ENCODE measurements around the gene NNMT. TPM values are rescaled to one million over a fixed set of nuclear protein-coding genes. Genes with fewer than 3 reads are reported as not detected.

NNMT gene
- total and polyA plus RNA-seq, 8 donors: 4.8 to 139 (median 61.9) TPM

DNA sequence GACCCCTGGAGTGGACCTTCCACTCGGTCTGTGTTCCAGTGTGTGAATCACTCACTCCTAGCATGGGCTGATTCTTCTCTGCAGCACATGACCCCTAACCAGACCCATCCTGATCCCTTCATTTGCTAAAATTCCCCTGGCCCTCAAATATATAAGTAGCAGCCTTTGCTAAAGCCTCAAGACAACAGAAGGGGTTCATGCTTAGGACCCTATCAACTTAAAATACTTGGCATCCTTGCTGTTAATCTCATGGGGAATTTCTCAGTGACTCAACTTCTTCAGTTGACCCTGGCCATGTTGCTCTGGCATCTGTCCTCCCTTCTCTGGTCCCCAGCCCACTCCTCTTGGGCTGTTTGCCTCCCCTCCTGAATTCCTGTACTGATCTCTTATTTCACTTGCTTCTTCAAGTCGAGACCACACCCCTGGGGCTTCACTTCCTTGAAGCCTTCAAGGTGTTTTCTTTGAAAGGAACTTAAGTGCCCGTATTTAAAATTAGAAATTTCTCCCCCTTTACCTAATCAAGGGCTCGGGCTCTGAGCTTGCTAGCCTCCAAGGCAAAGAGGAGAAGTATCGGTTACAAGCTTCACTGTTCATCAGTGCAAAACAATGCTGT, 23.6 kb downstream of the NNMT start:
- FAIRE-seq: no peak
- intact Hi-C loops (cut with DNase I): no loop called here
- no peaks in the 10 kb centered on the region for H3K27me3 ChIP-seq
- DNase-seq: no peak
- no peaks in the 10 kb centered on the region for H3K36me3 ChIP-seq
- 60 to 62% methylated on average over 5 of the region's 5 CpGs for WGBS, 2 donors
- ATAC-seq: no peak
- TF ChIP-seq, protein P1, sequence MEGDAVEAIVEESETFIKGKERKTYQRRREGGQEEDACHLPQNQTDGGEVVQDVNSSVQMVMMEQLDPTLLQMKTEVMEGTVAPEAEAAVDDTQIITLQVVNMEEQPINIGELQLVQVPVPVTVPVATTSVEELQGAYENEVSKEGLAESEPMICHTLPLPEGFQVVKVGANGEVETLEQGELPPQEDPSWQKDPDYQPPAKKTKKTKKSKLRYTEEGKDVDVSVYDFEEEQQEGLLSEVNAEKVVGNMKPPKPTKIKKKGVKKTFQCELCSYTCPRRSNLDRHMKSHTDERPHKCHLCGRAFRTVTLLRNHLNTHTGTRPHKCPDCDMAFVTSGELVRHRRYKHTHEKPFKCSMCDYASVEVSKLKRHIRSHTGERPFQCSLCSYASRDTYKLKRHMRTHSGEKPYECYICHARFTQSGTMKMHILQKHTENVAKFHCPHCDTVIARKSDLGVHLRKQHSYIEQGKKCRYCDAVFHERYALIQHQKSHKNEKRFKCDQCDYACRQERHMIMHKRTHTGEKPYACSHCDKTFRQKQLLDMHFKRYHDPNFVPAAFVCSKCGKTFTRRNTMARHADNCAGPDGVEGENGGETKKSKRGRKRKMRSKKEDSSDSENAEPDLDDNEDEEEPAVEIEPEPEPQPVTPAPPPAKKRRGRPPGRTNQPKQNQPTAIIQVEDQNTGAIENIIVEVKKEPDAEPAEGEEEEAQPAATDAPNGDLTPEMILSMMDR (IDR thresholded peaks at IDR 0.05): no peak
- H3K4me3 ChIP-seq: no peak overlapping the region
- H3K9me3 ChIP-seq: no peaks in the 10 kb centered on the region
- H3K27ac ChIP-seq: no peak overlapping the region
- peaks cover 0 to 14% (median 10%) of the 10 kb centered on the region in 3 donors for H3K4me1 ChIP-seq

DNA sequence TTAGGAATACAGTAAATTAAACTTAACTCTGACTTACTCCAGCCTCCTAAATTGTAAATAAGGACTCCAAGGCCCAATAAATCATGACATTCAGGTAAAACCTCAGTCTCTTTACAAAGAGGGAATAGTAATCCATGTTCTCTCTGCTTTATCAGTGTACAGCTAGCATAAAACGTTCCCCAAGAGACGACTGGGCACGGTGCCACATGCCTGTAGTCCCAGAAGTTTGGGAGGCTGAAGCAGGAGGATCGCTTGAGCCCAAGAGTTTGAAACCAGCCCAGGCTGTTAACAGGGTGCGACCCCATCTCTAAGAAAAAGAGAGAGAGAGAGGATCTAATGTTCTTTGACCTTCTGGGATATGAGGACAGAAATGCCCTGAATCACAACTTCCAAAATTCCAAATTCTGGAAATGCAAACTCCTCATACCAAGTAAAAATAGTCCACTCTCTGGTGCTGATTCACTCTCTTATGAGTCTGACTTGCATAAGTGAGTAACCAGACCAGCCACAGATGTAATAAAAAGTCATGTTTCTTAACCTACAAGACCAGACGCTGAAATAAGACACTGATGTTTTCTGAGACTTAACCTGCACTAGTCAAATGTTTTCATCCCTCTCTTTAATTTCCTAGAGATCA, 25.5 kb downstream of the NNMT start:
- TF ChIP-seq, protein P1 (IDR thresholded peaks at IDR 0.05): no peak
- intact Hi-C loops (cut with DNase I): no loop called here
- Histone ChIP-seq H3K4me1 (no peaks in the 10 kb centered on the region), H3K36me3 (no peaks in the 10 kb centered on the region), H3K4me3 (no peak overlapping the region), H3K9me3 (no peaks in the 10 kb centered on the region), H3K27me3 (no peaks in the 10 kb centered on the region), H3K27ac (no peak overlapping the region)
- ATAC-seq: peak in 2 of 4 donors; percentile 15 to 47
- no peak for FAIRE-seq
- 48 to 65% methylated on average over 6 of the region's 6 CpGs for WGBS, 2 donors
- peak in 1 of 6 donors; percentile 27 for DNase-seq

DNA sequence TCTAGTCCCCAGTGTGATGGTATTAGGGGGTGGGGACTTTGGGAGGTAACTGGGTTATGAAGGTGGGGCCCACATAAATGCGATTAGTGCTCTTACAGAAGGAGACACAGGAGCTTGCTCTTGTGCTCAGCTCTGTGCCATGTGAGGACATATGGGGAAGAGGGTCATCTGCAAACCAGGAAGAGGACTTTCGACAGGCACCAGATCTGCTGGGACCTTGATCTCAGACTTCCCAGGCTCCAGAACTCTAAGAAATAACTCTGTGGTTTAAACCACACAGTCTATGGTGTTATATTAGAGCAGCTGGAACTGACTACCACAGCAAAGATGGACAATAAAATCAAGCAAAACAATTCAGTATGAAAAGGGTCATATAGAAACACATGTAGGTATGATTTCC, 26.7 kb downstream of the NNMT start:
- Histone ChIP-seq H3K9me3 (no peaks in the 10 kb centered on the region), H3K36me3 (no peaks in the 10 kb centered on the region), H3K4me3 (no peak overlapping the region), H3K27ac (no peak overlapping the region), H3K27me3 (no peaks in the 10 kb centered on the region), H3K4me1 (no peaks in the 10 kb centered on the region)
- ATAC-seq: no peak
- WGBS, 2 donors: 80 to 94% methylated on average over 2 of the region's 2 CpGs
- intact Hi-C loops (cut with DNase I): no loop called here
- TF ChIP-seq, protein P1 (IDR thresholded peaks at IDR 0.05): no peak
- no peak for DNase-seq
- FAIRE-seq: no peak

DNA sequence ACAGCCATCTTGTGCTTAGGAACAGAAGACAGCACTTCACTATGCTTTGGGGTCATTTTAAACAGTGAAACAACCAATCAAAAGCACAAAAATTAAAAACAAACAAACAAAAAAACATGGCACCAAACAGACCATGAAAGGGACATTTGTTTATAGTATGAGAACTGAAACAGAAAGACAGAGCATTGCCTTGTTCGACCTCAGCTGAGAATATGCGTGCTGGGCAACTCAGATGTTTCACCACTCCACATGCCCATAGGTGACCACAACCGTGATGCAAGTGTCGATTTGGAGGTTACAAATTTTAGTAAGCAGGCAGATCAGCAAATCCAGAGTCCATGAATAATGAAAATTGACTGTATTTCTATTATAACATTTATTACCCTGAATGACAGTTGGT, 30.0 kb downstream of the NNMT start:
- no peaks in the 10 kb centered on the region for H3K36me3 ChIP-seq
- no peaks in the 10 kb centered on the region for H3K4me1 ChIP-seq
- peaks cover 0 to 6% (median 0%) of the 10 kb centered on the region in 4 donors for H3K9me3 ChIP-seq
- FAIRE-seq: no peak
- WGBS, 2 donors: 66 to 86% methylated on average over 4 of the region's 4 CpGs
- no peak for DNase-seq
- no peaks in the 10 kb centered on the region for H3K27me3 ChIP-seq
- intact Hi-C loops (cut with DNase I): no loop called here
- H3K4me3 ChIP-seq: no peak overlapping the region
- TF ChIP-seq, protein P1 (IDR thresholded peaks at IDR 0.05): no peak
- no peak for ATAC-seq
- H3K27ac ChIP-seq: no peak overlapping the region

DNA sequence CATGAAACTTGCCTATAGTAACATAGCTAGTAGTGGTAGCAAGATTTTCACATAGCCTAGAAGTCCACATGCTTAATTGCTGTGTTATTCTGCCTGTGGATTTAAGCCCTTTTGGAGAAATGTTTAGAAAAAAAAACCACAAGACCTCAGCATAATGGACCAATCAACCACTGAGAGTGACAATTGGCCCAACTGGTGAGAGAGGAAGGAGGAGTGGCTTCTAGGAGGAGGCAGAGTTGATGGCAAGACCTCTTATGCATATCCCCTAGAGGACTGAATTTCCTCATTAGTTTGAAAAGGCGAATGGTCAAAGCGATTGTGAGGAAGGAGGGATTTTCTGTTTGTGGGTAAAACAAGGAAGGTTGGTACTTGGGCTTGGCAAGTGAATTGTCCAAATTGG, 30.6 kb downstream of the NNMT start:
- intact Hi-C loops (cut with DNase I): no loop called here
- 78 to 87% methylated on average over 2 of the region's 2 CpGs for WGBS, 2 donors
- Histone ChIP-seq H3K4me1 (no peaks in the 10 kb centered on the region), H3K27ac (no peak overlapping the region), H3K4me3 (no peak overlapping the region), H3K27me3 (no peaks in the 10 kb centered on the region), H3K9me3 (peaks cover 0 to 6% (median 0%) of the 10 kb centered on the region in 4 donors), H3K36me3 (no peaks in the 10 kb centered on the region)
- FAIRE-seq (no peak), ATAC-seq (no peak), DNase-seq (no peak)
- TF ChIP-seq, protein P1 (IDR thresholded peaks at IDR 0.05): no peak
